ENCODE measurements around the gene CHMP4B. TPM values are rescaled to one million over a fixed set of nuclear protein-coding genes. Genes with fewer than 3 reads are reported as not detected.

CHMP4B gene
- total RNA-seq, 1 donor from 2014 or later = 137 TPM

- TF ChIP-seq CTCF (IDR thresholded peaks at IDR 0.05; ENCODE audit: unreplicated experiment) = no peak
- no peak for DNase-seq (ENCODE audit: low spot score, unreplicated experiment)
- no peak overlapping the region for H3K4me3 Mint-ChIP-seq (ENCODE audit: low read depth)
- no peaks in the 10 kb centered on the region for H3K36me3 Mint-ChIP-seq (ENCODE audit: insufficient read depth)
- peaks cover 11% of the 10 kb centered on the region for H3K4me1 Mint-ChIP-seq (ENCODE audit: low read depth)
- H3K27ac Mint-ChIP-seq = no peak overlapping the region
- H3K9me3 Mint-ChIP-seq (ENCODE audit: low read depth) = no peaks in the 10 kb centered on the region
- H3K27me3 Mint-ChIP-seq = no peaks in the 10 kb centered on the region
Measured at GRCh38 chr20:33783818-33784217, 27.3 kb upstream of the CHMP4B start.

- H3K4me1 Mint-ChIP-seq (ENCODE audit: low read depth) = peaks cover 9% of the 10 kb centered on the region
- DNase-seq (ENCODE audit: low spot score, unreplicated experiment) = no peak
- H3K36me3 Mint-ChIP-seq (ENCODE audit: insufficient read depth) = no peaks in the 10 kb centered on the region
- H3K9me3 Mint-ChIP-seq (ENCODE audit: low read depth) = no peaks in the 10 kb centered on the region
- H3K4me3 Mint-ChIP-seq (ENCODE audit: low read depth) = no peak overlapping the region
- no peak for TF ChIP-seq CTCF (IDR thresholded peaks at IDR 0.05; ENCODE audit: unreplicated experiment)
- no peaks in the 10 kb centered on the region for H3K27me3 Mint-ChIP-seq
- no peak overlapping the region for H3K27ac Mint-ChIP-seq
Measured at GRCh38 chr20:33784225-33784624, 26.9 kb upstream of the CHMP4B start.

GRCh38 chr20:33785503-33785902, 25.6 kb upstream of the CHMP4B start:
- Mint-ChIP-seq H3K9me3 (ENCODE audit: low read depth) (no peaks in the 10 kb centered on the region), H3K4me3 (ENCODE audit: low read depth) (no peak overlapping the region), H3K27ac (no peak overlapping the region), H3K4me1 (ENCODE audit: low read depth) (peaks cover 4% of the 10 kb centered on the region), H3K27me3 (no peaks in the 10 kb centered on the region), H3K36me3 (ENCODE audit: insufficient read depth) (peaks cover 2% of the 10 kb centered on the region)
- DNase-seq (ENCODE audit: low spot score, unreplicated experiment) = no peak
- no peak for TF ChIP-seq CTCF (IDR thresholded peaks at IDR 0.05; ENCODE audit: unreplicated experiment)

- Mint-ChIP-seq H3K27ac (no peak overlapping the region), H3K9me3 (ENCODE audit: low read depth) (no peaks in the 10 kb centered on the region), H3K27me3 (no peaks in the 10 kb centered on the region)
Measured at GRCh38 chr20:33787253-33787891, 23.8 kb upstream of the CHMP4B start.

GRCh38 chr20:33788351-33789049, 22.6 kb upstream of the CHMP4B start:
- Mint-ChIP-seq H3K27ac (no peak overlapping the region), H3K9me3 (ENCODE audit: low read depth) (no peaks in the 10 kb centered on the region), H3K4me1 (ENCODE audit: low read depth) (peaks cover 1% of the 10 kb centered on the region), H3K36me3 (ENCODE audit: insufficient read depth) (peaks cover 4% of the 10 kb centered on the region), H3K4me3 (ENCODE audit: low read depth) (no peak overlapping the region), H3K27me3 (no peaks in the 10 kb centered on the region)
- no peak for TF ChIP-seq CTCF (IDR thresholded peaks at IDR 0.05; ENCODE audit: unreplicated experiment)
- DNase-seq (ENCODE audit: low spot score, unreplicated experiment) = no peak

More at GRCh38 chr20:33787253-33787891, 23.8 kb upstream of the CHMP4B start:
- peaks cover 4% of the 10 kb centered on the region for H3K36me3 Mint-ChIP-seq (ENCODE audit: insufficient read depth)
- DNase-seq (ENCODE audit: low spot score, unreplicated experiment) = no peak
- no peak for TF ChIP-seq CTCF (IDR thresholded peaks at IDR 0.05; ENCODE audit: unreplicated experiment)
- H3K4me3 Mint-ChIP-seq (ENCODE audit: low read depth) = no peak overlapping the region
- H3K4me1 Mint-ChIP-seq (ENCODE audit: low read depth) = no peaks in the 10 kb centered on the region
